ENCODE measurements around the gene NEGR1.

NEGR1 gene

DNA sequence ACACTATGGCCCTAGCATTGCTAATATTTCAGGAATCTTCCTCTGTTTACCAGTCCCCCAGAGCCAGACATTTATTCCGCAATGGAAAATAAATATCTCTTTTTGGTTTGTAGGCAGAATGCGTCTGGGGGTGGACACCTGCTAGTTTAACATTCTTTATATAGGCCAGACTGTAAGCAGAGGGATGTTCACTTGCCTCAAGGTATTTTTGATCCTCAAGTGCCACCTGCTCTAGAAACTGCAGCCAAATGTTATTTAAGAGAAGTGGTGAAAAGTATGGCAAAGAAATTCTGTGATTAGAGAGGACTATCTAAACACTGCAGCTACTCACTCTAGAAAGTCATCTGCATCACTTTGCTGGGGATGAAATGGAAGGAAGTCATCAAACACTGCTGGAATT lies 164.7 kb downstream of the NEGR1 start:
- no peak for DNase-seq (ENCODE audit: low read depth)

DNA sequence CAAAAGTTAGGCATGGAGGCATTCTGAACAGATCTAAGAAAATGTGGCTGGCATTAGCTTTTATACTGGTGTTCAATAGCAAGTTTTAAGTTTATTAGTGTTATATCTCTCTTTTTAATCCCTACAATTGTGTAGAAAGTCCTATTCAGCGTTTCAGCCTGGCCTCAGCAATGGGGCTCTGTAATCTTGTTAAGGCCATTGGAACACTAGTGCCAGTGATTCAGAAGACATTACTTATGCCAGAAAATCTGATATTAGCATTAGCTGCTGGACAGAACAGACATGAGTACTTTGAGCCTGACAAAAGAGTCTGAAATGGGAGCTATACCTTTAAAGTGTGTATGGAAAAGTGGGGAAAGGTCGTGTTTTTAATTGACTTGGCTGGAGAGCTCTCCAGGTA lies 167.0 kb downstream of the NEGR1 start:
- no peak for DNase-seq (ENCODE audit: low read depth)

- DNase-seq (ENCODE audit: low read depth) = no peak
Observed at GRCh38 chr1:72111662-72112061, 170.7 kb downstream of the NEGR1 start.

GRCh38 chr1:72109916-72110315 lies 172.4 kb downstream of the NEGR1 start:
- DNase-seq (ENCODE audit: low read depth) = no peak

- DNase-seq (ENCODE audit: low read depth) = no peak
Observed at GRCh38 chr1:72105201-72105600, 177.1 kb downstream of the NEGR1 start.

GRCh38 chr1:72101840-72102632 lies 180.3 kb downstream of the NEGR1 start:
- DNase-seq (ENCODE audit: low read depth) = no peak

DNA sequence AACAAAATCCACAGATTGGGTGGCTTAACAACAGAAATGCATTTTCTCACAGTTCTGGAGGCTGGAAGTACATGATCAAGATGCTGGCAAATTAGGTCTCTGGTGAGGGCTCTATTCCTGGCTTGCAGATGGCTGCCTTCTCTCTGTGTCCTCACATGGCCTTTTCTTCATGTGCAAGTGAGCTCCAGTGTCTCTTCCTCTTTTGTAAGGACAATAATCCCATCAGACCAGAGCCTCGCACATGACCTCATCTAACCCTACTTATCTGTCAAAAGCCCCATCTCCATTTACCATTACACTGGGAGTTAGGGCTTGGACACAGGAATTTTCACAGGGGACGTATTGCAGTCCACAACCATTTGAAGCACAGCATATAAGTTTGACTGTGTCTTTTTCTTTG lies 181.6 kb downstream of the NEGR1 start:
- DNase-seq (ENCODE audit: low read depth) = no peak

GRCh38 chr1:72097851-72098570 lies 184.3 kb downstream of the NEGR1 start:
- no peak for DNase-seq (ENCODE audit: low read depth)

DNA sequence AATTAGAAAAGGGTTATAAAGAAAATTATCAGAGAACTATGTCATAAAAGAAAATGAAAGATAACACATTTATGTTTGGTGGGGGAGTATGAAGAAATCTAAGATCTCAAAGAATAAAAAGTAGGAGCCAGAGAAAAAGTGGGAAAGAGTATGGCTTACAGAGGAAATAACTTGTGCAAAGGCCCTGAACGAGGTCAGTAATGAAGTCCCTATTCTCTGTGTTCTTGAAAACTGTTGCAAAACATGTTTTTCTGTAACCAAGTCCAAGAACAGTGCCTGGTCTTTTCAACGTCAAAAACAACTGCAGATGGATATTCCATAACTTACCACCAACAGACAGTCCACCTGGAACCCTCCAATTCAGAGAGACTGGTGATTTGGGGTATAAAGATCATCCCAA lies 188.1 kb downstream of the NEGR1 start:
- no peak for DNase-seq (ENCODE audit: low read depth)

GRCh38 chr1:72086394-72086793 lies 195.9 kb downstream of the NEGR1 start:
- no peak for DNase-seq (ENCODE audit: low read depth)

- DNase-seq (ENCODE audit: low read depth) = no peak
Observed at GRCh38 chr1:72075425-72075824, 206.9 kb downstream of the NEGR1 start.

DNA sequence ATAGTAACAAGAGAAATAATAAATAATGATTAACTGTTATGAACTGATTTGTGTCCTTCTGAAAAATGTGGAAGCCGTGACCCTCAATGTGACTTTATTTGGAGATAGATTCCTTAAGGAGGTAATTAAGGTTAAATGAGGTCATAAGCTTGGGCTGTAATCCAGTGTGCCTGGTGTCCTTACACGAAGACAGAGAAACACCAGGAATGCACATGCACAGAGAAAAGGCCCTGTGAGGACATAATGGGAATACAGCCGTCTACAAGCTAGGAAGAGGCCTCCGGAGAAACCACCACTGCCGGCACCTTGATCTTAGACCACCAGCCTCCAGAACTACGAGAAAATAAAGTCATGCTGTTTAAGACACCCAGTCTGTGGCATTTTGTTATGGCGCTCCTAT lies 215.9 kb downstream of the NEGR1 start:
- no peak for DNase-seq (ENCODE audit: low read depth)

DNA sequence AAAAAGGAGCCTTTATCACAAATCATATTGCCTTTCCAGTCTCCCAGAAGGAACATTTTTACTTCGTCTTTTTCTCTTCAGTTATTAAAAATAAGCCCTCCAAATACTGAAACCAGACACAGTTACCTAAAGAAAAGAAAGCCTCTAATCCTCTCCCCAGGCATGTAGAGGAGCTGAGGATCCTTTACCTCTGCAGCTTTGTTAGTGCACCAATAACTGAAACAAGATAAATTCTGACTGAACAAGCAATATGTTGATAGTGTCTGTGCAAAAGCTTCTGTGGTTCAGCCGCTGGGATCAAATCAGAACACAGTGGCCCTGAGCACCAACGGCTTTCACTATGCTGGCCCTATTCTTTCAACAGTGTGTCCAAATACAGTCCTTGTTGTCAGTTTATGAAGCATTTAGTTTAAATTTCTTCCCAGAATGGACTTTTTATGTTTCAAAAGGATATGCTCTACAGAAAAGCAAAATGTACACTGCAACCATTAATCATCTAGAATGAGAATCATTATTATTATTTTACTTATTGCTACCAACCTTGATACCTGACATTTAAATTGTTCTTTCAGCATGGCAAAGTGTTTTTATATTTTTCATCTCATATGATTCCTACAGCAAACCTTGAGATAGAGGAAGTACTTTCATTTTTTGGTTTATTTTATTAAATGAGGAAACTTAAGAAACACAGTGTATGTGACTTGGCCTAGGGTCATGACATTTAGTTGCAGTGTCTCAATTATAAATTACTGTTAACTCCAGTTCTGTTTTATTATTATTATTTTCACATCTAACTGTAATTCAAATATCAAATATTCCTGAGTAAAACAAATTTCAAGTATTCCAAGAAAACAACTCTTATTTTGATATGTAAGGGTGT lies 217.9 kb downstream of the NEGR1 start:
- DNase-seq (ENCODE audit: low read depth) = no peak

GRCh38 chr1:72063364-72064044 lies 218.8 kb downstream of the NEGR1 start:
- DNase-seq (ENCODE audit: low read depth) = no peak

- no peak for DNase-seq (ENCODE audit: low read depth)
Observed at GRCh38 chr1:72062584-72062983, 219.8 kb downstream of the NEGR1 start.

DNA sequence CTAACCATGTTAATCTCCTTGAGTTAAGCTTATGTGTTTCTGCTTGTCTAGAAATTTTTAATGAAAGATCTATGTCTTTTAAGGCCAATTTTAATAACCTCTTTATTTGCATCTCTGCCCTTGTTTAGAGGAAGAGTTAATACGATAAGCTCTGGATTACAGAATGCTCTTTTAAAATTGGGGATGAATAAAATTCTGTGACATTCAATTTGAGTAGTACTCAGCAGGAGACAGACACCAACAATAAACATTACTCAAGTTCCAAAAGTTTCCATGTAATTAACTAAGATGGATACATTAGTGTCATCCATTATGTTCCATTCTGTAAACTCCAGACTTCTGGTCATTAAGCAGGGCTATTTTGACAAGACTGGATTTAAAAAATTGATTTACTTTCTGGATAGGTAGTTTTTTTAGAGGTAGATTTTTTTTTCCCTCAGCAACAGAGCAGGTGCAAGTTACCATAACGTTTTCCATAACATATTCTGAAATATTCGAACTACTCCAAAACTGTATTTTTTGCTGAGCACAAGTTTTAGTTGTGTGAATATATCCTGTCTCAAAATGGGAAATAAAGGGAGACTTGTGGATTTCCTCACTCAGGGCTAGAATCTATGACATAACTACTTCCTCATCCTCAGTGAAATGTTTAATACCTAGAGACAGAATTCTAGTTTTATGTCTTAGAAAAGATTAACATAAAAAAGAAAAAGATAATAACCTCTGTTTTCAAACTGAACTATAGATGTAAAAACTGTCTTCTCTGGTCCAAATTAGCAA lies 221.7 kb downstream of the NEGR1 start:
- DNase-seq (ENCODE audit: low read depth) = no peak

DNA sequence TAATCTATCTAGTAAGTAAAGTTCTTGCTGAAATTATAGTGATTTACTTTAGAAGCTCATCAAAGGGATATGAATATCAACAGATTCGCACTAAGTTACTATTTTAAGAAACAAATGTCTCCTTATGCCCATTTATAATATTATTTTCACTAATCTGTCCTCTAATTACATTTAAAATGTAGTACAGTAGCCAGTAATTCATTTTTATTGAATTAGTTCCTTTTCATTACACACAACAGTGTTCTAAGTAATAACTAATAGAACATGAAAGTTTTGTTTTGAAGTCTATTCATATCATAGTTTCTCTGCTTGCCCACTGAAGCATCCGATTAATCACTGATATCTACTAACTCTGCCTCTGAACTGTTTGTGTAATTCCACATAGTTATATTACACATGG lies 225.8 kb downstream of the NEGR1 start:
- no peak for DNase-seq (ENCODE audit: low read depth)

- DNase-seq (ENCODE audit: low read depth) = no peak
Observed at GRCh38 chr1:72051538-72051937, 230.8 kb downstream of the NEGR1 start.

GRCh38 chr1:72050551-72050950 lies 231.8 kb downstream of the NEGR1 start:
- DNase-seq (ENCODE audit: low read depth) = no peak

DNA sequence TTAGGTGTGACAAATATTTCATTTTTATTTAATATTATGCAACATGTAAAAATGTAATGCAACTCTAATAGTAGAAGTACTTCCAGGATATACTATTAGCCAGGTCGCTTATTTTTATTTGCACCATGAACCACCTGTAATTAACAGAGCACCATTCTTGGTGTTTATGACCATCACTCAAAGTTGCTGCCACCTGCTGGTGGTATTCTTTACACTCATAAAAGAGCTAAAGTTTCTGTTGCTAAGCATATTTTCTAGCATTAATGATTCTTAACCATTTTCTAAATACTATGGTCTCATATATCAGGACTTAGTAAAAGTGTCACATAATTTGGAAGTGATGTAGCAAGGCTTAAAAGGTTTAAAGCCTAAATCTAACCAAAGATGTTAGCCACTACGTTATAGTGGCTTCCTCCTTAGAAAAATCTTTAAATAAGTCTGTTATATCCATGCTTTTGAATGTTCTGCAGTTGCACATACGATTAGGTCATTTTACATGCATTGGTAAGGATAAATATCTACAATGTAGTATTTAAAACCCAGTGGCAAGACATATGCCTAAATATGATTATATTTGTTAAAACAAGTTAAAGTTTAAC lies 244.5 kb downstream of the NEGR1 start:
- no peak for DNase-seq (ENCODE audit: low read depth)

DNA sequence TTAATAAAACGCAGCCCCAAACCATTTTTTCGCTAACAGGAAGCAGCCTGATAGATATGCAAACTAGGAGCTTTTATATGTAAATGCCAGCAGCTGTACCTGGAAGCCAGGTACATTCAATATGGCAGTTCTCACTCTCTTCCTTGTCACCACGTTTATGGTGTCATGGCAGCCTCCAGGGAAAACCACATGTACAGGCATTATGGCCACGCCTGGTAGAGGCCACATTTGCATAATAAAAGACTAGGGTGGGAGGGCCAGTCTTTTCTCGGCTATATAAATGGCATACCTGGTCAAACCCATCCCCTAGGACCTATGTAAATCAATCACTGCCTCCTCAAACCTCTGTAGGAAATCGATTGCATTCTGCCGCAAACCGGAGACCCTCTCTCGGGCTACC lies 247.5 kb downstream of the NEGR1 start:
- no peak for DNase-seq (ENCODE audit: low read depth)
